ENCODE measurements around the gene MYBBP1A. TPM values are rescaled to one million over a fixed set of nuclear protein-coding genes. Genes with fewer than 3 reads are reported as not detected.

The MYBBP1A gene
- total RNA-seq, 1 experiment from 2014 or later: 163 TPM

DNA sequence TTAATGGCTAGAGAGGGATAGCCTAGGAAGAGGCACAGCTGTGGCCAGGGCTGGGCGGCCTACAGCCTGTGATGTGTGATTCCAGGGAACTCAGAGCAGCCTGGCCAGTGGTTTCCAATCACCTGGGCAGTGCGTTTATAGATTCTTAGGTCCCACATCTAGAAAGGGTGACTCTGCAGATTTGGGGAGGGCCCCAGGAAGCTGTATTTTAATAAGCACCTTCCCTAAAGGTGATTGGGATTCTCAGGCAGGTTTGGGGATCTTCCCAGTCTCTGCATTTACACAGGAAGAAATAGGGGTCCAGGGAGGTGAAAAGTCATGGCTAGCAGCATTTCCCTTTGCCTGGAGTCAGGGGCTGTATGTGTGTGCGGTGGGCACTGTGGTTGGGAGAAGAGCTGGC lies 47.0 kb downstream of the MYBBP1A start (continued):
- no peak for TF ChIP-seq ATF6 (CRISPR knock-in tag; IDR thresholded peaks at IDR 0.05)
- no peak for TF ChIP-seq JUN (CRISPR knock-in tag; IDR thresholded peaks at IDR 0.05)
- no peak for TF ChIP-seq IRF2 (CRISPR knock-in tag; IDR thresholded peaks at IDR 0.05; ENCODE audit: borderline replicate concordance, low read depth)
- no peak for TF ChIP-seq ETV6 (CRISPR knock-in tag; IDR thresholded peaks at IDR 0.05)
- TF ChIP-seq NR1H2 (CRISPR knock-in tag; IDR thresholded peaks at IDR 0.05): no peak
- TF ChIP-seq AFF4 (CRISPR knock-in tag; IDR thresholded peaks at IDR 0.05; ENCODE audit: borderline replicate concordance): no peak

DNA sequence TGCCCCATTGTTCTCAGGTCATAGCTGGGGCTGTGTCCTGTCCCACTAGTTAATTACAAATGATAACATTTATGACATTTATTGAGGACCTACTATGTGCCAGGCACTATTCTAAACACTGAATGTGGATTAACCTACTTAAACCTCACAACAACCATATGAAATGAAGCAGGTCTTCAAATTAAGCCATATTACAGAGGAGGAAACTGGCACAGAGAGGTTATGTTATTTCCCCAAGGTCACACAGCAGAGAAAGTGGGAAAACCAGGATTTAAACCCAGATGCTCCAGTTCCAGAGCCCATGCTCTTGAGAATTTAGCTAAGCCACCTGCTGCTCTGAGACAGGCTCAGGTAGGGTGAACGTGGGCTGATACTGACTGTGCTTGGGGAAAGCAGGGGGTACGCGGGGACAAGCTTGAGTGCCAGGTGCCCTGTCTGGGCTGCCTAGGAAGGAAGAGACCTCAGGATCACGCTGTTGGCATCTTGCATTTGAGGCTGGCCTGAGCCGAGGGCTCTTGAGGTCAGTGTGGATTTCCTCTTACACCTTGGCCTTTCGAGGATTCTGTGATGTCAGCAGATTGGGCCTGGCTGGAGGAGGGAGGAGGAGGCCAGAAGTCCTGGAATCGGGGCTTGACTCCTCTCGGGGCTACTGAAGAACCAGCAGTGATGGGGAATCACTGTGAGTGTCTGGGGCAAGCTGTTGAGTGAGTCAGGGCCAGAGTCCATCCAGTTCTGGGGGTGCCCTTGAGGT lies 47.6 kb downstream of the MYBBP1A start:
- H3K9me3 Mint-ChIP-seq: no peaks in the 10 kb centered on the region
- DNase-seq (ENCODE audit: low spot score) (no peak), ATAC-seq (no peak)
- no peak for TF ChIP-seq RORB (CRISPR knock-in tag; IDR thresholded peaks at IDR 0.05)
- TF ChIP-seq MXD4 (CRISPR knock-in tag; IDR thresholded peaks at IDR 0.05; ENCODE audit: borderline replicate concordance): no peak
- TF ChIP-seq MYBL2 (CRISPR knock-in tag; IDR thresholded peaks at IDR 0.05): no peak
- TF ChIP-seq, protein P1, sequence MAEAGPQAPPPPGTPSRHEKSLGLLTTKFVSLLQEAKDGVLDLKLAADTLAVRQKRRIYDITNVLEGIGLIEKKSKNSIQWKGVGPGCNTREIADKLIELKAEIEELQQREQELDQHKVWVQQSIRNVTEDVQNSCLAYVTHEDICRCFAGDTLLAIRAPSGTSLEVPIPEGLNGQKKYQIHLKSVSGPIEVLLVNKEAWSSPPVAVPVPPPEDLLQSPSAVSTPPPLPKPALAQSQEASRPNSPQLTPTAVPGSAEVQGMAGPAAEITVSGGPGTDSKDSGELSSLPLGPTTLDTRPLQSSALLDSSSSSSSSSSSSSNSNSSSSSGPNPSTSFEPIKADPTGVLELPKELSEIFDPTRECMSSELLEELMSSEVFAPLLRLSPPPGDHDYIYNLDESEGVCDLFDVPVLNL (CRISPR knock-in tag; IDR thresholded peaks at IDR 0.05; ENCODE audit: borderline replicate concordance, low read depth): no peak
- no peak for TF ChIP-seq TEAD4 (CRISPR knock-in tag; IDR thresholded peaks at IDR 0.05)
- TF ChIP-seq ELF4 (CRISPR knock-in tag; IDR thresholded peaks at IDR 0.05; ENCODE audit: low read depth): no peak
- TF ChIP-seq, protein P2, sequence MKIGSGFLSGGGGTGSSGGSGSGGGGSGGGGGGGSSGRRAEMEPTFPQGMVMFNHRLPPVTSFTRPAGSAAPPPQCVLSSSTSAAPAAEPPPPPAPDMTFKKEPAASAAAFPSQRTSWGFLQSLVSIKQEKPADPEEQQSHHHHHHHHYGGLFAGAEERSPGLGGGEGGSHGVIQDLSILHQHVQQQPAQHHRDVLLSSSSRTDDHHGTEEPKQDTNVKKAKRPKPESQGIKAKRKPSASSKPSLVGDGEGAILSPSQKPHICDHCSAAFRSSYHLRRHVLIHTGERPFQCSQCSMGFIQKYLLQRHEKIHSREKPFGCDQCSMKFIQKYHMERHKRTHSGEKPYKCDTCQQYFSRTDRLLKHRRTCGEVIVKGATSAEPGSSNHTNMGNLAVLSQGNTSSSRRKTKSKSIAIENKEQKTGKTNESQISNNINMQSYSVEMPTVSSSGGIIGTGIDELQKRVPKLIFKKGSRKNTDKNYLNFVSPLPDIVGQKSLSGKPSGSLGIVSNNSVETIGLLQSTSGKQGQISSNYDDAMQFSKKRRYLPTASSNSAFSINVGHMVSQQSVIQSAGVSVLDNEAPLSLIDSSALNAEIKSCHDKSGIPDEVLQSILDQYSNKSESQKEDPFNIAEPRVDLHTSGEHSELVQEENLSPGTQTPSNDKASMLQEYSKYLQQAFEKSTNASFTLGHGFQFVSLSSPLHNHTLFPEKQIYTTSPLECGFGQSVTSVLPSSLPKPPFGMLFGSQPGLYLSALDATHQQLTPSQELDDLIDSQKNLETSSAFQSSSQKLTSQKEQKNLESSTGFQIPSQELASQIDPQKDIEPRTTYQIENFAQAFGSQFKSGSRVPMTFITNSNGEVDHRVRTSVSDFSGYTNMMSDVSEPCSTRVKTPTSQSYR (CRISPR knock-in tag; IDR thresholded peaks at IDR 0.05): no peak
- no peaks in the 10 kb centered on the region for H3K36me3 Mint-ChIP-seq
- peaks cover 5% of the 10 kb centered on the region for H3K4me1 Mint-ChIP-seq
- POLR2A ChIA-PET: no interaction called here
- H3K27me3 Mint-ChIP-seq (ENCODE audit: low read depth): peaks cover 31% of the 10 kb centered on the region
- no peak overlapping the region for H3K4me3 Mint-ChIP-seq
- CTCF ChIA-PET: interaction anchor here (1.2 kb wide), 1 partner anchor 8 kb away, joined by 4 read pairs; no protein-coding TSS in a partner anchor
- H3K27ac Mint-ChIP-seq: no peak overlapping the region

DNA sequence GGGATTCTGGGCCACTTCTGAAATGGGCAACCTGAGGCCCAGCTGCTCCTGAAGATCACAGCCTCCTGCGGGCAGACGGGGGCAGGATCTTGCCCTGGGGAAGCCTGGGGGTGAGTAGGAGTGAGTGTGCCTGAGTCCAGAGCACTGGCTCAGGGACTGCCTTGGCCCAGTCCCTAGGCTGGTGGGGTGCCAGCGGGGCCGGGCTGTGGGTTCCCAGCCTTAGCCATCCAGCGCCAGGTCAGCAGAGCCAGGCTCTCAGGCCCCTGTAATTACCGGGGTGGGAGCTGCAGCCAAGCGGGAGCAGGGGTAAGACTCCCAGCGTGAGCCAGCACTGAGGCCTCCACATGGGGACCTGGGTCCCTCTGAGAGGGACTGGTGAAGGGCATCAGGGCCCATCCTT lies 48.3 kb downstream of the MYBBP1A start:
- Mint-ChIP-seq H3K27me3 (ENCODE audit: low read depth) (peaks cover 33% of the 10 kb centered on the region), H3K4me3 (no peak overlapping the region), H3K27ac (no peak overlapping the region), H3K9me3 (no peaks in the 10 kb centered on the region), H3K4me1 (peaks cover 5% of the 10 kb centered on the region), H3K36me3 (no peaks in the 10 kb centered on the region)
- ChIA-PET CTCF (no interaction called here), POLR2A (no interaction called here)
- no peak for ATAC-seq
- no peak for DNase-seq (ENCODE audit: low spot score)
- TF ChIP-seq, protein P3, sequence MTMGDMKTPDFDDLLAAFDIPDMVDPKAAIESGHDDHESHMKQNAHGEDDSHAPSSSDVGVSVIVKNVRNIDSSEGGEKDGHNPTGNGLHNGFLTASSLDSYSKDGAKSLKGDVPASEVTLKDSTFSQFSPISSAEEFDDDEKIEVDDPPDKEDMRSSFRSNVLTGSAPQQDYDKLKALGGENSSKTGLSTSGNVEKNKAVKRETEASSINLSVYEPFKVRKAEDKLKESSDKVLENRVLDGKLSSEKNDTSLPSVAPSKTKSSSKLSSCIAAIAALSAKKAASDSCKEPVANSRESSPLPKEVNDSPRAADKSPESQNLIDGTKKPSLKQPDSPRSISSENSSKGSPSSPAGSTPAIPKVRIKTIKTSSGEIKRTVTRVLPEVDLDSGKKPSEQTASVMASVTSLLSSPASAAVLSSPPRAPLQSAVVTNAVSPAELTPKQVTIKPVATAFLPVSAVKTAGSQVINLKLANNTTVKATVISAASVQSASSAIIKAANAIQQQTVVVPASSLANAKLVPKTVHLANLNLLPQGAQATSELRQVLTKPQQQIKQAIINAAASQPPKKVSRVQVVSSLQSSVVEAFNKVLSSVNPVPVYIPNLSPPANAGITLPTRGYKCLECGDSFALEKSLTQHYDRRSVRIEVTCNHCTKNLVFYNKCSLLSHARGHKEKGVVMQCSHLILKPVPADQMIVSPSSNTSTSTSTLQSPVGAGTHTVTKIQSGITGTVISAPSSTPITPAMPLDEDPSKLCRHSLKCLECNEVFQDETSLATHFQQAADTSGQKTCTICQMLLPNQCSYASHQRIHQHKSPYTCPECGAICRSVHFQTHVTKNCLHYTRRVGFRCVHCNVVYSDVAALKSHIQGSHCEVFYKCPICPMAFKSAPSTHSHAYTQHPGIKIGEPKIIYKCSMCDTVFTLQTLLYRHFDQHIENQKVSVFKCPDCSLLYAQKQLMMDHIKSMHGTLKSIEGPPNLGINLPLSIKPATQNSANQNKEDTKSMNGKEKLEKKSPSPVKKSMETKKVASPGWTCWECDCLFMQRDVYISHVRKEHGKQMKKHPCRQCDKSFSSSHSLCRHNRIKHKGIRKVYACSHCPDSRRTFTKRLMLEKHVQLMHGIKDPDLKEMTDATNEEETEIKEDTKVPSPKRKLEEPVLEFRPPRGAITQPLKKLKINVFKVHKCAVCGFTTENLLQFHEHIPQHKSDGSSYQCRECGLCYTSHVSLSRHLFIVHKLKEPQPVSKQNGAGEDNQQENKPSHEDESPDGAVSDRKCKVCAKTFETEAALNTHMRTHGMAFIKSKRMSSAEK (CRISPR knock-in tag; IDR thresholded peaks at IDR 0.05; ENCODE audit: borderline replicate concordance): no peak
- no peak for TF ChIP-seq ESRRA (CRISPR knock-in tag; IDR thresholded peaks at IDR 0.05; ENCODE audit: borderline replicate concordance)
- no peak for TF ChIP-seq IRF2 (CRISPR knock-in tag; IDR thresholded peaks at IDR 0.05; ENCODE audit: borderline replicate concordance, low read depth)
- TF ChIP-seq ELF4 (CRISPR knock-in tag; IDR thresholded peaks at IDR 0.05; ENCODE audit: low read depth): no peak
- no peak for TF ChIP-seq NR2C2 (CRISPR knock-in tag; IDR thresholded peaks at IDR 0.05)
- no peak for TF ChIP-seq MXD4 (CRISPR knock-in tag; IDR thresholded peaks at IDR 0.05; ENCODE audit: borderline replicate concordance)
- TF ChIP-seq SP1 (CRISPR knock-in tag; conservative IDR thresholded peaks at IDR 0.05): no peak
- no peak for TF ChIP-seq OVOL2 (CRISPR knock-in tag; IDR thresholded peaks at IDR 0.05; ENCODE audit: borderline replicate concordance)
